Karpas-422 (cell line): ENCODE measurements around the gene RPL18. TPM values are rescaled to one million over a fixed set of nuclear protein-coding genes. Genes with fewer than 3 reads are reported as not detected.
"Not testable (repeated sequence)": the region's sequence is repeated elsewhere in the genome, so short reads cannot be mapped to it uniquely, and the experiment has no call there.

Source experiments
- DNase-seq: peaks from one replicate; pipeline ENCODE4 v3.0.0-alpha.2; 2015
- H2AFZ ChIP-seq: fragments of 200-600 bp; sonication (generic); 2 replicates; pipeline ENCODE4 v1.6.1; 2014; ENCODE audit warnings: antibody characterized with exemption, low read length, mixed read lengths
- H3K27ac ChIP-seq: fragments of 200-600 bp; sonication (generic); 2 replicates; pipeline ENCODE4 v1.5.1; 2014; ENCODE audit warnings: mild to moderate bottlenecking, low read length, moderate library complexity
- H3K27me3 ChIP-seq: fragments of 200-600 bp; sonication (generic); 2 replicates; pipeline ENCODE4 v1.6.1; 2014; ENCODE audit warnings: low read length, mixed read lengths
- H3K36me3 ChIP-seq: fragments of 200-600 bp; sonication (generic); 2 replicates; pipeline ENCODE4 v1.6.1; 2014; ENCODE audit warnings: low read length, mixed read lengths; ENCODE audit not compliant: insufficient read depth
- H3K4me1 ChIP-seq: fragments of 200-600 bp; sonication (generic); 2 replicates; pipeline ENCODE4 v1.6.1; 2014; ENCODE audit warnings: mild to moderate bottlenecking, low read length, mixed read lengths
- H3K4me2 ChIP-seq: fragments of 200-600 bp; sonication (generic); 2 replicates; pipeline ENCODE4 v1.6.1; 2014; ENCODE audit warnings: low read length, low read depth, mild to moderate bottlenecking; ENCODE audit not compliant: poor library complexity, severe bottlenecking
- H3K4me3 ChIP-seq: fragments of 200-600 bp; sonication (generic); 2 replicates; pipeline ENCODE4 v1.5.1; 2014; ENCODE audit warnings: mild to moderate bottlenecking, antibody characterized with exemption, low read length, mixed read lengths
- H3K79me2 ChIP-seq: fragments of 200-600 bp; sonication (generic); 2 replicates; pipeline ENCODE4 v1.6.1; 2014; ENCODE audit warnings: mild to moderate bottlenecking, low read length, mixed read lengths
- H3K9ac ChIP-seq: fragments of 200-600 bp; sonication (generic); 2 replicates; pipeline ENCODE4 v1.6.0; 2014; ENCODE audit warnings: low read length
- H3K9me2 ChIP-seq: fragments of 200-600 bp; sonication (generic), shearing (Covaris generic); replicated peaks from 2 replicates; pipeline ENCODE4 v1.6.0; 2014; ENCODE audit warnings: mild to moderate bottlenecking, low read length, moderate library complexity; ENCODE audit not compliant: insufficient read depth
- H3K9me3 ChIP-seq: fragments of 300-700, 200-600 bp; sonication (generic); 2 replicates; pipeline ENCODE4 v1.6.1; 2014; ENCODE audit warnings: low read length, mixed read lengths
- H4K20me1 ChIP-seq: fragments of 200-600 bp; sonication (generic); 2 replicates; pipeline ENCODE4 v1.6.1; 2014; ENCODE audit warnings: mild to moderate bottlenecking, antibody characterized with exemption, low read length, low read depth; ENCODE audit not compliant: insufficient read depth
- total RNA-seq: library from RNA; depleted of rRNA; stranded (reverse); fragments of >200 nt; shearing (Covaris generic); gene quantifications from 2 replicates; pipeline ENCODE4 v1.2.3, GENCODE V29; 2014; ENCODE audit warnings: low replicate concordance

RPL18 gene
- total RNA-seq, 1 experiment from 2014 or later: 3,031 TPM

GRCh38 chr19:48635263-48635965 is 16.4 kb upstream of the RPL18 start:
- Histone ChIP-seq H3K36me3 (no peaks in the 10 kb centered on the region; the same call in 1 of the 2 replicates), H4K20me1 (no peaks in the 10 kb centered on the region), H3K4me3 (peak overlapping the region; percentile 88), H3K9me3 (no peaks in the 10 kb centered on the region), H3K4me1 (peaks cover 48% of the 10 kb centered on the region), H3K27ac (peak overlapping the region; percentile 88), H3K4me2 (peak overlapping the region; percentile 86), H3K9me2 (no peaks in the 10 kb centered on the region; the same call in 1 of the 2 replicates), H3K27me3 (no peaks in the 10 kb centered on the region), H2AFZ (no peak overlapping the region), H3K9ac (peak overlapping the region; percentile 83), H3K79me2 (peaks cover 4% of the 10 kb centered on the region; the same call in 1 of the 2 replicates)
- DNase-seq: peak; percentile 90

- no peaks in the 10 kb centered on the region for H3K9me3 ChIP-seq
- H3K27ac ChIP-seq: peak overlapping the region; percentile 80
- H3K36me3 ChIP-seq: peaks cover 7% of the 10 kb centered on the region
- no peaks in the 10 kb centered on the region; the same call in 1 of the 2 replicates for H3K9me2 ChIP-seq
- no peaks in the 10 kb centered on the region for H3K27me3 ChIP-seq
- peak overlapping the region; percentile 73 for H3K9ac ChIP-seq
- peaks cover 7% of the 10 kb centered on the region for H4K20me1 ChIP-seq
- peaks cover 4% of the 10 kb centered on the region; the same call in 1 of the 2 replicates for H3K79me2 ChIP-seq
- DNase-seq: peak; percentile 98
- H3K4me1 ChIP-seq: peaks cover 48% of the 10 kb centered on the region
- no peak overlapping the region; the same call in 1 of the 2 replicates for H2AFZ ChIP-seq
- H3K4me3 ChIP-seq: peak overlapping the region; percentile 63
- peak overlapping the region; percentile 83 for H3K4me2 ChIP-seq
Measured at GRCh38 chr19:48634424-48635262, 15.7 kb upstream of the RPL18 start.

- H3K9me2 ChIP-seq: no peaks in the 10 kb centered on the region; the same call in 1 of the 2 replicates
- peak overlapping the region; percentile 83 for H3K4me2 ChIP-seq
- peaks cover 7% of the 10 kb centered on the region for H4K20me1 ChIP-seq
- H3K9ac ChIP-seq: peak overlapping the region; percentile 73
- H3K79me2 ChIP-seq: peaks cover 4% of the 10 kb centered on the region; the same call in 1 of the 2 replicates
- H3K9me3 ChIP-seq: no peaks in the 10 kb centered on the region
- H3K4me1 ChIP-seq: peaks cover 48% of the 10 kb centered on the region
- H3K27me3 ChIP-seq: no peaks in the 10 kb centered on the region
- no peak overlapping the region; the same call in 1 of the 2 replicates for H2AFZ ChIP-seq
- H3K4me3 ChIP-seq: peak overlapping the region; percentile 63
- DNase-seq: no peak
- peaks cover 11% of the 10 kb centered on the region for H3K36me3 ChIP-seq
- H3K27ac ChIP-seq: peak overlapping the region; percentile 80
Measured at GRCh38 chr19:48634036-48634342, 15.0 kb upstream of the RPL18 start.

- Histone ChIP-seq H3K79me2 (peaks cover 4% of the 10 kb centered on the region; the same call in 1 of the 2 replicates), H3K9me2 (no peaks in the 10 kb centered on the region; the same call in 1 of the 2 replicates), H3K27ac (peak overlapping the region; percentile 80), H3K9ac (peak overlapping the region; percentile 73), H3K27me3 (no peaks in the 10 kb centered on the region), H3K9me3 (no peaks in the 10 kb centered on the region), H3K4me1 (peaks cover 44% of the 10 kb centered on the region), H3K4me2 (peak overlapping the region; percentile 83), H3K4me3 (peak overlapping the region; percentile 63; the same call in 1 of the 2 replicates), H2AFZ (no peak overlapping the region), H3K36me3 (peaks cover 11% of the 10 kb centered on the region), H4K20me1 (peaks cover 7% of the 10 kb centered on the region)
- peak; percentile 49 for DNase-seq
Measured at GRCh38 chr19:48633148-48634035, 14.4 kb upstream of the RPL18 start.

GRCh38 chr19:48632692-48633147 is 13.7 kb upstream of the RPL18 start:
- Histone ChIP-seq H3K27me3 (no peaks in the 10 kb centered on the region), H3K27ac (0 out of 2 replicates have a peak overlapping the region, but pooled peaks have one; percentile 9), H2AFZ (no peak overlapping the region), H4K20me1 (peaks cover 7% of the 10 kb centered on the region), H3K4me3 (no peak overlapping the region), H3K4me2 (no peak overlapping the region), H3K9ac (no peak overlapping the region), H3K36me3 (peaks cover 11% of the 10 kb centered on the region), H3K9me3 (no peaks in the 10 kb centered on the region), H3K9me2 (no peaks in the 10 kb centered on the region; the same call in 1 of the 2 replicates), H3K4me1 (peaks cover 37% of the 10 kb centered on the region), H3K79me2 (peaks cover 4% of the 10 kb centered on the region; the same call in 1 of the 2 replicates)
- no peak for DNase-seq

GRCh38 chr19:48632286-48632685 is 13.3 kb upstream of the RPL18 start:
- H3K27me3 ChIP-seq, H4K20me1 ChIP-seq, H2AFZ ChIP-seq, H3K9ac ChIP-seq, H3K4me3 ChIP-seq, H3K4me2 ChIP-seq, H3K9me2 ChIP-seq, DNase-seq, H3K9me3 ChIP-seq, H3K79me2 ChIP-seq: not testable (repeated sequence)
- Histone ChIP-seq H3K27ac (0 out of 2 replicates have a peak overlapping the region, but pooled peaks have one; percentile 9), H3K36me3 (peaks cover 11% of the 10 kb centered on the region), H3K4me1 (peaks cover 36% of the 10 kb centered on the region)

- no peak overlapping the region for H3K4me2 ChIP-seq
- no peak overlapping the region for H3K27ac ChIP-seq
- H3K9me3 ChIP-seq: no peaks in the 10 kb centered on the region
- DNase-seq: no peak
- H3K79me2 ChIP-seq: peaks cover 4% of the 10 kb centered on the region; the same call in 1 of the 2 replicates
- H3K27me3 ChIP-seq: no peaks in the 10 kb centered on the region
- peaks cover 7% of the 10 kb centered on the region for H4K20me1 ChIP-seq
- H3K4me3 ChIP-seq: no peak overlapping the region
- no peaks in the 10 kb centered on the region; the same call in 1 of the 2 replicates for H3K9me2 ChIP-seq
- H2AFZ ChIP-seq: no peak overlapping the region
- peaks cover 26% of the 10 kb centered on the region for H3K4me1 ChIP-seq
- H3K36me3 ChIP-seq: peaks cover 12% of the 10 kb centered on the region
- no peak overlapping the region for H3K9ac ChIP-seq
Measured at GRCh38 chr19:48631225-48631624, 12.2 kb upstream of the RPL18 start.
